HG02981 (cell line): ENCODE measurements around the gene CACNA1C.
"Not testable (repeated sequence)": the region's sequence is repeated elsewhere in the genome, so short reads cannot be mapped to it uniquely, and the experiment has no call there.

Source experiments
- ATAC-seq: cut with Tn5 transposase; IDR thresholded peaks from one replicate; pipeline ENCODE4 v1.9.1; 2021; ENCODE audit warnings: mild to moderate bottlenecking, moderate library complexity; ENCODE audit not compliant: unreplicated experiment

CACNA1C gene

GRCh38 chr12:2248087-2248900 lies 195.5 kb downstream of the CACNA1C start:
- ATAC-seq = no peak

DNA sequence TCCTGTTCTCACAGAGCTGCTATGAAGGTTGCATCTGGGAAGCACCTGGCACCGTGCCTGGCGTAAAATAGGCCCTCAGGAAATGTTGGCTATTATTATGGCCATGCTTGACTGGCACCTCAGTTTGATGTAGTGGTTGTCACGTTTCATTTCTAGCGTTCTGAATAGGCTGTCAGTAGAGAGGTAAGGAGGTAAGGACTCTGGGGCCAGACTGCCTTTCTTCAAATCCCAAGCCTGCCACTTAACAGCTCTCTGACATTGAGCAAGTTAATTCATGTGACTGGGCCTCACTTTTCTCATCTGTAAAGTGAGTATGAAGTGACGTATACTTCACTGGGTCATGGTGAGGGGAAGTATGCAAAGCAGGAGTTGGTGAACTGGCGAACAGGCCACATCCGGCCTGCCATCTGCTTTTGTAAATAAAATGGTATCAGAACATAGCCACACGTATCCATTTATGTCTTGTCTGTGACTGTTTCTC lies 196.2 kb downstream of the CACNA1C start:
- peak; percentile 57 for ATAC-seq

GRCh38 chr12:2250797-2251196 lies 198.0 kb downstream of the CACNA1C start:
- ATAC-seq = no peak

DNA sequence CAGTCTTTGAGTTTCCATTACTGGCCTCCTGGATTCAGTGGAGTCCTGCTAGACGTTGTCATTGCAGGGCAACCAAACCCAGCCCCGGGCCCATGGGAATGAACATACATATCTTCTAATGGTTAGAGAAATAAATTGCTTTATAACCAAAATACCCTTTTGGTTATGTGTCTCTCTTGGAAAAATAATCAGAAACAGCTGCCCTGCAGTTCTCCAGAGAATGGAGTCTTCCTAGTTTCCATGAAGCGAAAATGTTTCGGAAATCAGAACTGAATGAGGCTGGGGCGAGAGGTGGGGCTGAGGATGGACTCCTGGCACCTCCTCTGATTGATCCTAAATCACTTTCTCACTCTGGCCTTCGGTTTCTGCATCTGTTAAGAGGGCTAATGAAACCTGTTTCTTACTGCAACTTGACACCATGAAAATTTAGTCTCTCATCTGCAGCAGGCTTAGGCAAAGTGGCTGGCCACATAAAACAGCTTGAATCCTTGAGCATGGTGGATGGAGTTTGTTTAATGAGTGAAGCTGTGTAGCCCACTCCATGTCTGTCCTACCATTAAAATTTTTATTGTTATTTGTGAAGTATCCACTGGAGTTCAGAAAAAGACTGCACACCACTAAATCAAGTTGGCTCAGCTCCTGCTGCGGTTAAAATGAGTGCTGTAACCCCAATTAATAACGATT lies 198.9 kb downstream of the CACNA1C start:
- ATAC-seq = no peak

- ATAC-seq = no peak
Measured at GRCh38 chr12:2255311-2255710, 202.5 kb downstream of the CACNA1C start.

- ATAC-seq = not testable (repeated sequence)
Measured at GRCh38 chr12:2255731-2256130, 202.9 kb downstream of the CACNA1C start.

- ATAC-seq = no peak
Measured at GRCh38 chr12:2256453-2256852, 203.7 kb downstream of the CACNA1C start.

GRCh38 chr12:2256915-2257314 lies 204.1 kb downstream of the CACNA1C start:
- ATAC-seq = no peak

DNA sequence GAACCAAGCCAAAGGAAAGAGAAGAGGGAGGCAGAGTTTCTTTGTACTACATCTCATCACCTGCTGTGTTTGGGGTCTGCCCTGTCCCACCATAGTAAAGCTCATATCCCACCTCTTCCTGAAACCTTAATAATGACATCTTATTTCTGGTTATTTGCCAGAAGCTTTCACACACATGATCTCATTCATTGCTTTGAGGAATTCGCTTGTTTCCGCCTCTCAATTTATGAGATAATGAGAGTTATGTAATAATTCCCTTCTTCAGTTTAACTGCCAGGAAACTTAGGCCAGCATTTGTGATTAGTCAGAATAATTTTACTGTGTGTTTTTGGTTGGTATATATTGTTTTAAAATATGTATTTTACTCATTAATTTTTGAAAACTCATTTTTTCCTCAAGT lies 205.2 kb downstream of the CACNA1C start:
- no peak for ATAC-seq

GRCh38 chr12:2259369-2259768 lies 206.6 kb downstream of the CACNA1C start:
- no peak for ATAC-seq

DNA sequence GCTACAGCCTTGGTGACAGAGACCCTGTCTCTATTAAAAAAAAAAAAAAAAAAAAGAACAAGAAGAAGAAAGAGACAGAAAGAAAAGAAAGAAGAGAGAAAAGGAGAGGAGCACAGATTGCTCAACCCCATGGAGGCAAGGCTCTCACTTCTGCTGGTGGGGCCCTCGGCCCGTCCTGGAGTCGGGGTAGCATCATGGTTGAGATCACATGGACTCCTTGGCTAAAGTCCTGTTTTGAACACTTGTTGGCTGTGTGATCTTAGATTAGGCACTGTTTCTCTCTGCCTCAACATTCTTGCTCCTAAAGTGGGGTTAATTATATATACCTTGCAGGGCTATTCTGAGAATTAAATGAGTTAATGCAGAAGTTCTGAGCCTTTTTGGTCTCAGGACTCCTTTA lies 207.7 kb downstream of the CACNA1C start:
- ATAC-seq = no peak

DNA sequence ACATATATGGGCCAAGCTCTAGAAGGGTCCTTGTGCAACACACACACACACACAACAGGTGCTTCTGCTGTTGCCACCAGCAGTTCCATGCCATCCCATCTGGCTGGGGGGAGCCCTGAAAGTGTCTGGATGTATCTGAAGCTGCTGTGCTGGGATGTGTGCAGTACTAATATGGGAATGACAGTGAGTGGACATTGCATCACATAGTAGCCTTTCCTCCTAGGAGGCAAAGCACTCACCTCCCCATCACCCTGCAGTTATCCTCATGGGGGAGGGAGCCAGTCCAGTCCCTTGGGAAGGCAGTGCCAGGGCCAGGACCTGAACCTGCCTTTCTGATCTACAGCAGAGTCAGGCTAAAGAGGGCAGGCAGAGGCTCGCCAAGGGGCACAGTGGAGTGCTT lies 208.9 kb downstream of the CACNA1C start:
- ATAC-seq = no peak

- ATAC-seq = no peak
Measured at GRCh38 chr12:2262449-2262848, 209.7 kb downstream of the CACNA1C start.

- no peak for ATAC-seq
Measured at GRCh38 chr12:2263901-2264300, 211.1 kb downstream of the CACNA1C start.

GRCh38 chr12:2264651-2265232 lies 212.0 kb downstream of the CACNA1C start:
- no peak for ATAC-seq

- no peak for ATAC-seq
Measured at GRCh38 chr12:2265461-2266167, 212.8 kb downstream of the CACNA1C start.

DNA sequence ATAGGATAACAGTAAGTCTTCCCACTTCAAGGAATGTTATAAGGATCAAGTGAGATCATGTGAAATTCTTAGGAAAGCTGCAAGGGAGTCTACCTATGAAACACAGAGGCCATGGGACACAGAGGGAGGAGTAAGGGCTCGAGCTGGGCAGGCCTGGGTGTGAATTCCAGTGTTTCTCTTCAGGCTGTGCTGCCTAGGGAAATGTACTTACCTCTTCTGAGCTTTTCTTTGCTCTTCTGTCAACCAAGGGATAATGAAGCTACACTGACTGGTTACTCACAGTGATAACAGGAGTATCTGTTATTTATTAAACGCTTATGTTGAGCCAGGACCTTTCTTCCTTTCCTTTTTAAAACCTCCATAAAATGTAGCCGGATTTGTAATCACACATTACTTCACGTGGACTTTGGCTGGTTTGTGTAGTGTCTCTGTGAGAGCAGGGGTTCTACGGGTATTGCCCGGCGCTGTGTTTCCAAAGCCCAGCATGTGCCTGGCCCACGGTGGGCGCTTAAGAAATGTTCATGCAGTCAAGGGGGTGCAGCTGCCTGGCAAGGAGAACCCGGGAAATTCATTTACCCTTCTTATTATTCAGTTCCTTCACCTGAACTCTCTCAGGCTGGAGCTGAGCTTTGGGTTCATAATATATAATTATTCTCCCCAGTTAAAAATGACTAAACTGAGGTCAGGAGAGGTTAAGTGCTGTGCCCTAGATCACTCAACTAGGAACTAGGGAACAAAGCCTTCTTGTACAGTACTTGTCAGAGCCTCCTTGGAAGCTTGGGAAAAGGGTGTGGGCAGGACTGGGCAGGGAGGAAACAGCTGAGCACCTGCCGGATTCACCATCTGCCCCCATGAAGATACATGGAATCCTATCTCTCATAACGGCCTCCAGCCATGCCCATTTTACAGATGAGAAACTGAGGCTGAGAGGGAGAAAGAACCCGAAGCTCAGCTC lies 214.2 kb downstream of the CACNA1C start:
- ATAC-seq = no peak

- no peak for ATAC-seq
Measured at GRCh38 chr12:2267703-2268470, 215.1 kb downstream of the CACNA1C start.
